Eye (tissue), 1 donor: ENCODE measurements around the gene SMARCD3.

Experiments used
- DNase-seq: peaks from one replicate; pipeline ENCODE4 v3.0.0-alpha.2; 2015

SMARCD3 gene

DNA sequence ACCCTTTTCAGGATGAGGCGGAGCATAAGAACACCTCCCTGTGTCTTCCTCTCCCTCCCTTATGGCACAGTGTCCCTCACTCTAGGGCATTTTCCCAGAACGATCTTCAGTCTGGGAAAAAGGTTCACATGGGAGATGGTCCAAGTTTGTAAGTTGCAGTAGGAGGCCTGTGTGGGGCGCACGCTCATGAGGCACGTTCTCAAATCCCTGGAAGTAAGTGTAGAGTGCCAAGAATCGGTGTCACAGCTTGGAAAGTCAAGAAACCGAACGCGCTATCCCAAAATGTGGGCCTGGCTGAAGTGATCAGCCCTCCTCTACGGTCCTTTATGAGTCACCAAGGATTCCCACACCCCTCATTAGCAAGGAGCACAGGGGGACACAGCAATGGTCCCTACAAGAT, 23.9 kb upstream of the SMARCD3 start:
- no peak for DNase-seq

DNA sequence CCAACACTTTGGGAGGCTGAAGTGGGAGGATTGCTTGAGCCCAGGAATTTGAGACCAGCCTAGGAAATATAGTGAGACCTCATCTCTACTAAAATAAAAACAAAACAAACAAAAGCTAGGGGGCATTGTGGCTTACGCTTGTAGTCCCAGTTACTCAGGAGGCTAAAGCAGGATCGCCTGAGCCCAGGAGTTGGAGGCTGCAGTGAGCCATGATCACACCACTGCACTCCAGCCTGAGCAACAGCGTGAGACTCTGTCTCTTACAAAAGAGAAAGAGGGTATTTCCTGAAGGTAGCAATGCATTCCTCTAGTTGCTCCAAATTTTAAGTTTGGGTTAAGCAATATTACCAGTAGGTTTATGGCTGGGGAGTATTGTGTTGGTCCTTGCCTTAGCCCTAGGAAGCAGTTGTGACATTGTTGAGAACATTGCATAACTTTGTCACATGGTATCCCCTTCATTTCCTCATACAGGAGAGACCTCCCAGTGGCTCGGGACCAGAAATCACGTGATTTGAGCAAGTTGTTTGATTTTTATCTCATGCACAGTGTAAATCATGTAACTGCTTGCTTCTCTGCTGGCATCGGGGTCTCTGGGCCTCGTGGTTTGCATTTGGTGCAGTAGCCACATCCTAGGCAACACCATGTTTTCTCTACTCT, 23.3 kb upstream of the SMARCD3 start:
- no peak for DNase-seq

DNA sequence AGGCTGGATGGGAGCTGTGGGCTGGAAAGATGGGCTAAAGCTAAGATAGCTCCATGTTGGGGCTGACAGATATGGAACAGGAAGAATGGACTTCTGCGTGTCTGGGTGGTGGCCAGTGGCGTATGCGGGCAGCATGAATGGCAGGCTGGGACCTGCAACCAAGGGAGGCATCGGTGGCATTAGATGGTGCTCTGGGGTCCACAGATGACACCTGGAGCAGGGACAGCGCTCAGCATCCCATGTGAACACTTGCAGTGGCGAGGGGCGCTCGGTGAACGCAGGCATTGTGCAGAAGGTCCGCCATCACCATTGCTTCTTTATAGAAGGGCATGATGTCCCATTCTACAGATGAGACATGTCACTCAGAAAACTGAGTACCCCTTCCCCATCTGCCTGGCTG, 21.0 kb upstream of the SMARCD3 start:
- DNase-seq, result no peak

DNA sequence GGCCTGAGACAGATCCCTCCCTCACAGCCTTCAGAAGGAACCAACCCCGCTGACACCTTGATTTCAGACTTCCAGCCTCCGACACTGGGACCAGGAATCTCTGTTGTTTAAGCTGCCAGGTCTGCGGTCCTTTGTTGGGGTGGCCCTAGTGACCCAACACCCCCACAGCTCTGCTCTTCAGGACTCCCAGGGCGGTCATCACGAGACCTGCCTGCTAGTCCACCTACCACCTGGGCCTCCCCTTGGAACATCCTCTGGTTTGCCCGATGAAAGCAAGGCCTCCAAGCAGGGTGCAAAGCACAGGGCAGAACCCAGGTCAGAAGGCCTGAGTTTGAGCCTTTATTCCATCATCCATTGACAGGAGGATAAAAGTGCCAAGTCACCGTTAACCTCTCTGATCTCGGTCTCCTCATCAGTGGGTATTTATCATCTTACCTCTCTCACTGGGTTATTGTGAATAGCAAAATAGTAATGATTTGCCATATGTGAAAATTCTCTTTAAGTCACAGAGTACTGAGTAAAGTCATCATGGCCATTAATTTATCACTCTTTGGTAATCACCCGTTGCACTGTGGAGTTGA, 16.9 kb upstream of the SMARCD3 start:
- no peak for DNase-seq

GRCh38 chr7:151264615-151265014, 16.1 kb upstream of the SMARCD3 start:
- no peak for DNase-seq

DNA sequence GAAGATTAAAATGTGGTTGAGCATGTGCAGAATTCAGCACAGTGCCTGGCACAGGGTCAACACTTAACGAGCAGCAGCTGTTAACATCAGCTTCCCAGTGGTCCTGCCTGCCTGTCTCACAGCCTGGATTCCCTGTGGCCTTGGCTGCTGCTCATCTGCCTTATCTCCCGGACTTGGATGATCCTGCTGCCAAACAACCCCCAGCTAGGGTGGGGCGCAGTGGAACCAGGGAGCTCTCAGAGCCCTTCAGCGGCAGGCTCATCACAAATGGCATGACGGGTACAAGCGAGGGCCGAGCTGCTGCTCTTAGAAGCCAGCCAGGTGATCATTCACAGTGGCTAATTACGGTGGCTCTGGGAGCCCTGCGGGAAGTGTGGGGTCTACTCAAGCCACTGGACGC, 13.0 kb upstream of the SMARCD3 start:
- DNase-seq, result no peak

- no peak for DNase-seq
Measured at GRCh38 chr7:151260883-151261282, 12.4 kb upstream of the SMARCD3 start.

GRCh38 chr7:151260471-151260870, 12.0 kb upstream of the SMARCD3 start:
- no peak for DNase-seq

DNA sequence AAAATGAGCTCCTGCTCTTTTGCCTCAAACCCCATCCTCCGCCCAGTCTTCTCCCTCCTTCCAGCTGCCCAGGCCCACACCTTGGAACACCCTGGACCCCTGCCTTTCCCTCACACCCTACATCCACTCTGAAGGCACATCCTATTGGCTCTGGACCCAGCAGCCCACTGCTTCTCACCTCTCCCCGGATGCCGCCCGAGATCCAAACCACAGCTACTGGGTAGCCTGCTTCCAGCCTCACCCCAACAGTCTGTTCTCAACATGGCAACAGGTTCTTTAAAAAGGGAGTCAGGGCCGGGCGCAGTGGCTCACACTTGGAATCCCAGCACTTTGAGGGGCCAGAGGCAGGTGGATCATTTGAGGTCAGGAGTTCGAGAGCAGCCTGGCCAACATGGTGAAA, 9.5 kb upstream of the SMARCD3 start:
- DNase-seq, result no peak

DNA sequence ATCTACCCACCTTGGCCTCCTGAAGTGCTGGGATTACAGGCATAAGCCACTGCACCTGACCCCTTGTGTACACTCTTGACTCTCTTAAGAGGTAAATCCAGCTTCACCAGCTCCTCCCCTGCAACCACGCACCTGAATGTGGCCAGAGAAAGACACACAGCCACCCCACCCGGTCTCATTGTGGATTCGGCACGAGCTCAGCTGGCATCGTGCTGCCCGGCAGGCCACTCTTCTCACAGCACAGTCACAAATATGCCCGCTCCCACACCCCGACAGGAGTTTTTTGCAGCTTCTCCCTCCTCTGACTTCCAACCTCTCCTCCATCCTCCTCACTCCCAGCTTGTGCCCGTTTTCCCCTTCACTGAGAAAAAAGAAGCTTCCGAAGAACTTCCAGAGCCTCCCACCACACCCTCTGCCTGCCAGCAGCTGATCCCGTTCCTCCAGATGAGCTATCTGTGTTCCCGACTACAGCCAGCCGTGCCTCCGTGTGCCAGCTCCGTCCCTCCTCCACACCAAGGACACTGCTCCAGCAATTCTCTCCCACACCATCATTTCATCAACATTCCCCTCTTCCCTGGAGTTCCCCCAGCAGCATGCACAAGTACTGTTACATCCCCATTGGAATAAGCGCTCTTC, 8.0 kb upstream of the SMARCD3 start:
- no peak for DNase-seq

DNA sequence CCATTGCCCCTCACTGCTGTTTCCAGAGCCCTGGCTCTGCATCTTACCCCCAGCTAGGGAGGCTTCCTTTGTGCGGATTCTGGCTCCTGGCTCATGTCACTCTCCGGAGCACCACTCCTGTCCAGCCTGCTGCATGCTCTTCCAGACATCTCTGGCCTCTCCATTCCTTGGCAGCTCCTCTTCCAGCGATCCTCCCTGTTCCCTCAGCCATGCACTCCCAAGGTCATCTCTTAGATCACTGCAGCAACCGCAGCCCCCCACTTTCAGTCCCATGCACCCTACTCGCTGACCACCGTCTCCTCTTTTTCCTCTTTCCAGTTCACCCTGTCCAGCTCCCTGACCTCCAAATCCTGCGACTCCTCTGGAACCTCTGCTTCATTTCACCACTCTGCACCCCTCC, 6.9 kb upstream of the SMARCD3 start:
- DNase-seq, result no peak

- no peak for DNase-seq
Measured at GRCh38 chr7:151254851-151255250, 6.4 kb upstream of the SMARCD3 start.

DNA sequence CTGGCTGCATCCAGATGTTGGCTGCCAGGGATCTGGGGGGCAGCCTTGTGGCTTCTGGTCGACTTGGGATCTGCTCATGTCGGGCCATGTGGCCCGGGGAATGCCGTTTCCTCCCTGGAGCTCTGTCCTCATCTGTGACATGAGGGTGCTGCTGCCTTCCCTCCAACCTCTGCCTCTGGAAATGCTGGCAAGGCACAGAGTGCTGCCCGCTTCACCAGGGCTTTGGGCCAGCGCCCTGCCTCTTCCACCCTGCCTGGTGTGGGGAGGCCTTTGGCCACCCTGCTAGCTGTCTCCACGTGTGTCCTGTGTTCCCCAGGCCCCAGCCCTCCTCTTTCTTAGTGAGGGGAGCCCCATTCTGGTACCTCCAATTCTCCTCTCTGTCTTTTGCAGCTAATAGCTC, 5.8 kb upstream of the SMARCD3 start:
- no peak for DNase-seq

DNA sequence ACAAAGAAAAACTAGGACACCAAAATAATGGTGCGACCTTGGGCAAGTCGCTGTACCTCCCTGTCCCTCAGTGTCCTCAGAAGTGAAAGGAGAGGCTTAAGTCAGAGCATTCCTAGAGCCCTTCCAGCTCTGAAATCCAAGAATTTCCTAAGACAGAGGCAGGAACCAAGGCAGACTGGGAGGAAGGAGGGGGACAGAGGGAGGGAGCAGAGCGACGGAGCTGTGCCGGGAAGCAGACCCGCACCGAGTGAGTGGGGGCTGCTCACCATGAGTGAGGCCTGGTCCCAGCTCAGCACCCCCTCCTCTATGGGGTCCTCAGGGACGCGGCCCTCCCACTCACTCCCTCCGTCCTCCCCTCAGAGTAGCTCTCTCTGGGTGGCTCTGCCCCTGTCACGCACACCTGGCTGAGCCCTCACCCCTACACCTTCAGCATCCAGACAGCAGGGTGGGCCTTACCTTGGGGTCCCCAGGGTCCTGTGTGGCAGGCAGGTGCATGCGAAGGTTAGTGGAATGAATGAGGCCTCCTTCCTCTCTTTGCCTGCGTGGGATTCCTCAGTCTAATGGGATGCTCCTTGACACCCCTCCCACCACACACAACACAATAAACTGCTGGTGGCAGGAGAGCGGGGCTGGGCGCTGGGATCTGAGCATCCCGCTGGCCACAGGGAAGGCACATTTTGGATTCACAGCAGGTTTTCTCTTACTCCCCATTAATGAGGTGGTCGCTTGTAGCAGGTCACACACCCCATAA, 4.6 kb upstream of the SMARCD3 start:
- peak; percentile 67 for DNase-seq

DNA sequence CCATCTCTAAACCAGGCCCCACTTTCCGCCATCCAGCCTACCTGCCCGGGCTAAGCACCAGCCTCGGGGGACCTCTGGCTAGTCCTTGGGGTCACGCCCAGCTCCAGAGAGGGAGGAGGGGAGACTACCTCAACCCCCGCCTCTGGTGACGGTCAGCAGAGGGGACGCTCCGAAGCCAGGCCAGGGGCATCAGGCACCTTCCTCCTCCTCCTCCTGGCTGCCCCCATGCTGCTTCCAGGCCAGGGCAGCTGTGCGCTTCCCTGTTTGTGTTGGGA, 4.0 kb upstream of the SMARCD3 start:
- no peak for DNase-seq

- peak; percentile 94 for DNase-seq
Measured at GRCh38 chr7:151251689-151252560, 3.4 kb upstream of the SMARCD3 start.

DNA sequence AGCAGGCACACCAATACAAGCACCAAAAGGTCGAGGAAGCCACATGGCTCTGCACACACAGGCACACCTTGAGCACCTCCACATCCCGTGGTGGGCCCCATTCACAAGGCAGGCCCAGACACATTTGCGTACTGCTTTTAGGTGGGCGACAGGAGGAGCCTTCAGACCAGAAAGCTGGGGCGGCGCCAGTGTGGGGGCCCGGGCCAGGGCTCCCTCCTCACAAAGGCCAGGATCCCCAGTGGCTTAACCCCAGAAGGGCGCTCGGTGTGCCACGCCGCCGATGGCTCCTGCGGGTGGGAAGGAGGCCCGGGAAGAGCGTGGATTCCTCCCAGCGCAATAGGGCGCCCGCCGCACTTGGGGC, 2.8 kb upstream of the SMARCD3 start:
- no peak for DNase-seq

GRCh38 chr7:151250181-151251132, 2.0 kb upstream of the SMARCD3 start:
- no peak for DNase-seq

GRCh38 chr7:151249732-151250072, 1.2 kb upstream of the SMARCD3 start:
- peak; percentile 73 for DNase-seq

GRCh38 chr7:151249034-151249731, 689 bp upstream of the SMARCD3 start:
- DNase-seq, result peak; percentile 85

- peak; percentile 65 for DNase-seq
Measured at GRCh38 chr7:151247611-151248345, 716 bp downstream of the SMARCD3 start.
